ENCODE results near the gene ZNF280C. TPM values are rescaled to one million over a fixed set of nuclear protein-coding genes. Genes with fewer than 3 reads are reported as not detected.
A peak's percentile ranks its signal among the peaks of the same experiment; 100 is the strongest.
"Not testable (repeated sequence)": the region's sequence is repeated elsewhere in the genome, so short reads cannot be mapped to it uniquely, and the experiment has no call there.

The ZNF280C gene
- total RNA-seq, 5 donors from 2014 or later (not counting 1 experiment from before 2014, with no cell fraction given) = 3.6 to 7.0 (median 4.5) TPM

- Mint-ChIP-seq H3K27me3 (peaks cover 0 to 19% of the 10 kb centered on the region in 2 donors), H3K4me3 (no peak overlapping the region), H3K4me1 (peaks cover 8 to 14% (median 11%) of the 10 kb centered on the region in 3 donors), H3K27ac (no peak overlapping the region), H3K9me3 (no peaks in the 10 kb centered on the region), H3K36me3 (peaks cover 13% of the 10 kb centered on the region)
- Histone ChIP-seq H3K36me3 (ENCODE audit: control insufficient read depth in 2 of 2, extremely low read depth in 1 of 2, insufficient read depth in 1 of 2, low read length in 1 of 2) (peaks cover 0 to 2% of the 10 kb centered on the region in 2 donors), H3K4me1 (ENCODE audit: control insufficient read depth in 1 of 2, extremely low read depth in 1 of 2, insufficient read depth in 2 of 2, low read length in 2 of 2) (no peaks in the 10 kb centered on the region), H3K27ac (ENCODE audit: low read length) (no peak overlapping the region), H3K4me3 (ENCODE audit: control insufficient read depth in 1 of 2, extremely low read depth in 1 of 2, low read length in 1 of 2) (no peak overlapping the region), H3K27me3 (replicated peaks in 1 of 2; ENCODE audit: control insufficient read depth in 2 of 2, extremely low read depth in 1 of 2, insufficient read depth in 2 of 2, low read length in 1 of 2) (no peaks in the 10 kb centered on the region), H3K9me3 (no peaks in the 10 kb centered on the region)
- CTCF ChIA-PET = interaction anchor here in 1 of 2 donors (0.6 kb wide), 2 partner anchors 339 to 665 kb away, joined by 4 read pairs; no protein-coding TSS in a partner anchor
- DNase-seq = no peak
- POLR2A ChIA-PET = interaction anchor here (0.6 kb wide), 2 partner anchors 133 to 159 kb away, joined by 3 to 5 read pairs; no protein-coding TSS in a partner anchor
- no peak for ATAC-seq (replicated peaks in 1 of 4)
- WGBS (ENCODE audit: insufficient coverage) = no CpG with 5 or more reads among the region's 6 CpGs
Observed at GRCh38 chrX:130247996-130248395, 20.7 kb downstream of the ZNF280C start.

DNA sequence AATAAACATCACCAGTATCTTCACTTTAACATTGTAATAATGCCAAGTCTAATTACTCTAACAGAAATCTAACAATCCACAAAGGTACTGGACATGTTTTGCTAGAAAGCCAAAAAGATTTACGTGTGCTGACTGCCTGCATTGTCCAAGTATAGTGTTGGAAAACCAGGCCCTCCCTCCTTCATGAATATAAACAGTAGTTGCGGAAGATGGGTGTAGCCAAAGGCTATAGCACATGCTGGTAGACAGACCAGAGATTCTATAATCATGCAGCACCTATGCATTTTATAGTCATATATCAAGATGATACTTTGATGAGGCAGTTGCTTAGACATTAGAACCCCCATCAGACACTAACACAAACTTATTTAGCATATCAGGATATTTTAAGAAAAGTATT, 22.6 kb downstream of the ZNF280C start:
- no CpG with 5 or more reads among the region's 2 CpGs for WGBS (ENCODE audit: insufficient coverage)

DNA sequence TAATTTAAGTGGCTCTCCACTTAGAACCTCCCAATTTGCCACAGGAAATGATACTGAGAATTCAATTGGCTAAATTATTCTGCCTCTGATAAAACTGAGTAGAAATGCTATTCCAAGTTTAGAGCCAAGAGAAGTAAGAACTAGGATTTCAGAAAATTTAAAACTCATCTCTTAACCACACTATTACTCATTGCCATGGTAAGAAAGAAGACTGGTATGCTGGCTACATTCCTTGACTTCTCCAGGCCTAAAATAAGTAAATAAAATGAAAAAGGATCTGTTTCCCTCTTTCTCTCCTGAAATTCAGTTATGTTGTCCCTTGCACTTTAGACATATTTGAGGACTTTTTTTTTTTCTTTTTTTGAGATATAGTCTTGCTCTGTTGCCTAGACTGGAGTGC, 23.3 kb downstream of the ZNF280C start:
- no peaks in the 10 kb centered on the region for H3K9me3 ChIP-seq
- peaks cover 0 to 10% of the 10 kb centered on the region in 2 donors for H3K36me3 ChIP-seq (ENCODE audit: control insufficient read depth in 2 of 2, extremely low read depth in 1 of 2, insufficient read depth in 1 of 2, low read length in 1 of 2)
- Mint-ChIP-seq H3K27me3 (peaks cover 0 to 19% of the 10 kb centered on the region in 2 donors), H3K4me3 (no peak overlapping the region), H3K9me3 (no peaks in the 10 kb centered on the region), H3K36me3 (peaks cover 6% of the 10 kb centered on the region), H3K27ac (no peak overlapping the region), H3K4me1 (peaks cover 7 to 10% (median 9%) of the 10 kb centered on the region in 3 donors)
- CTCF ChIA-PET = no interaction called here
- H3K4me3 ChIP-seq (ENCODE audit: control insufficient read depth in 1 of 2, extremely low read depth in 1 of 2, low read length in 1 of 2) = no peak overlapping the region
- no peak for ATAC-seq (replicated peaks in 1 of 4)
- POLR2A ChIA-PET = no interaction called here
- H3K27ac ChIP-seq (ENCODE audit: low read length) = no peak overlapping the region
- H3K4me1 ChIP-seq (ENCODE audit: control insufficient read depth in 1 of 2, extremely low read depth in 1 of 2, insufficient read depth in 2 of 2, low read length in 2 of 2) = no peaks in the 10 kb centered on the region
- DNase-seq = no peak
- no peaks in the 10 kb centered on the region for H3K27me3 ChIP-seq (replicated peaks in 1 of 2; ENCODE audit: control insufficient read depth in 2 of 2, extremely low read depth in 1 of 2, insufficient read depth in 2 of 2, low read length in 1 of 2)

More for the DNA sequence above, 22.6 kb downstream of the ZNF280C start:
- H3K4me3 ChIP-seq (ENCODE audit: control insufficient read depth in 1 of 2, extremely low read depth in 1 of 2, low read length in 1 of 2) = no peak overlapping the region
- ChIA-PET CTCF (no interaction called here), POLR2A (no interaction called here)
- Mint-ChIP-seq H3K27ac (no peak overlapping the region), H3K4me1 (peaks cover 8 to 11% (median 10%) of the 10 kb centered on the region in 3 donors), H3K9me3 (no peaks in the 10 kb centered on the region), H3K4me3 (no peak overlapping the region), H3K36me3 (peaks cover 7% of the 10 kb centered on the region), H3K27me3 (peaks cover 0 to 19% of the 10 kb centered on the region in 2 donors)
- DNase-seq = no peak
- H3K27ac ChIP-seq (ENCODE audit: low read length) = no peak overlapping the region
- H3K27me3 ChIP-seq (replicated peaks in 1 of 2; ENCODE audit: control insufficient read depth in 2 of 2, extremely low read depth in 1 of 2, insufficient read depth in 2 of 2, low read length in 1 of 2) = no peaks in the 10 kb centered on the region
- ATAC-seq (replicated peaks in 1 of 4) = no peak
- no peaks in the 10 kb centered on the region for H3K4me1 ChIP-seq (ENCODE audit: control insufficient read depth in 1 of 2, extremely low read depth in 1 of 2, insufficient read depth in 2 of 2, low read length in 2 of 2)
- H3K36me3 ChIP-seq (ENCODE audit: control insufficient read depth in 2 of 2, extremely low read depth in 1 of 2, insufficient read depth in 1 of 2, low read length in 1 of 2) = peaks cover 0 to 10% of the 10 kb centered on the region in 2 donors
- H3K9me3 ChIP-seq = no peaks in the 10 kb centered on the region

DNA sequence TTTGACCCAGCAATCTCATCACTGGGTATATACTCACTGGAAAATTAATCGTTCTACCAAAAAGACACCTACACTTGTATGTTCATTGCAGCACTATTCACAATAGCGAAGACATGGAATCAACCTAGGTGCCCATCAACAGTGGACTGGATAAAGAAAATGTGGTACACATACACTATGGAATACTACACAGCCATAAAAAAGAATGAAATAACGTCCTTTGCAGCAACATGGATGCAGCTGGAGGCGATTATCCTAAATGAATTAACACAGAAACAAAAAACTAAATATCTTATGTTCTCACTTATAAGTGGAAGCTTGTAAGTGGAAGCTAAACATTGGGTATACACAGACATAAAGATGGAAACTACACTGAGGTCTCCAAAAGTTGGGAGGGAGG, 37.5 kb downstream of the ZNF280C start:
- ATAC-seq (replicated peaks in 1 of 4); H3K27me3 ChIP-seq (replicated peaks in 1 of 2; ENCODE audit: control insufficient read depth in 2 of 2, extremely low read depth in 1 of 2, insufficient read depth in 2 of 2, low read length in 1 of 2); H3K27ac Mint-ChIP-seq; POLR2A ChIA-PET; H3K9me3 ChIP-seq; H3K9me3 Mint-ChIP-seq; H3K27me3 Mint-ChIP-seq; CTCF ChIA-PET; H3K4me3 ChIP-seq (ENCODE audit: control insufficient read depth in 1 of 2, extremely low read depth in 1 of 2, low read length in 1 of 2); H3K4me1 ChIP-seq (ENCODE audit: control insufficient read depth in 1 of 2, extremely low read depth in 1 of 2, insufficient read depth in 2 of 2, low read length in 2 of 2); H3K36me3 ChIP-seq (ENCODE audit: control insufficient read depth in 2 of 2, extremely low read depth in 1 of 2, insufficient read depth in 1 of 2, low read length in 1 of 2); H3K27ac ChIP-seq (ENCODE audit: low read length); H3K4me3 Mint-ChIP-seq; DNase-seq; H3K4me1 Mint-ChIP-seq: not testable (repeated sequence)
- H3K36me3 Mint-ChIP-seq = peaks cover 37% of the 10 kb centered on the region
- WGBS (ENCODE audit: insufficient coverage) = no CpG with 5 or more reads among the region's 4 CpGs

- Mint-ChIP-seq H3K9me3 (no peaks in the 10 kb centered on the region), H3K36me3 (peaks cover 28% of the 10 kb centered on the region), H3K27me3 (no peaks in the 10 kb centered on the region), H3K4me1 (no peaks in the 10 kb centered on the region), H3K27ac (no peak overlapping the region), H3K4me3 (no peak overlapping the region)
- H3K4me1 ChIP-seq (ENCODE audit: control insufficient read depth in 1 of 2, extremely low read depth in 1 of 2, insufficient read depth in 2 of 2, low read length in 2 of 2) = no peaks in the 10 kb centered on the region
- no peak overlapping the region for H3K4me3 ChIP-seq (ENCODE audit: control insufficient read depth in 1 of 2, extremely low read depth in 1 of 2, low read length in 1 of 2)
- CTCF ChIA-PET = no interaction called here
- POLR2A ChIA-PET = no interaction called here
- H3K9me3 ChIP-seq = no peaks in the 10 kb centered on the region
- H3K27ac ChIP-seq (ENCODE audit: low read length) = no peak overlapping the region
- no CpG with 5 or more reads among the region's 2 CpGs for WGBS (ENCODE audit: insufficient coverage)
- no peaks in the 10 kb centered on the region for H3K36me3 ChIP-seq (ENCODE audit: control insufficient read depth in 2 of 2, extremely low read depth in 1 of 2, insufficient read depth in 1 of 2, low read length in 1 of 2)
- ATAC-seq (replicated peaks in 1 of 4) = no peak
- DNase-seq = no peak
- no peaks in the 10 kb centered on the region for H3K27me3 ChIP-seq (replicated peaks in 1 of 2; ENCODE audit: control insufficient read depth in 2 of 2, extremely low read depth in 1 of 2, insufficient read depth in 2 of 2, low read length in 1 of 2)
Observed at GRCh38 chrX:130228871-130229270, 39.8 kb downstream of the ZNF280C start.

- no peak for ATAC-seq (replicated peaks in 1 of 4)
- ChIA-PET POLR2A (no interaction called here), CTCF (no interaction called here)
- WGBS (ENCODE audit: insufficient coverage) = no CpG with 5 or more reads among the region's 2 CpGs
- no peak overlapping the region for H3K27ac ChIP-seq (ENCODE audit: low read length)
- H3K9me3 ChIP-seq = no peaks in the 10 kb centered on the region
- peaks cover 14% of the 10 kb centered on the region for H3K36me3 Mint-ChIP-seq
- H3K27ac Mint-ChIP-seq = no peak overlapping the region
- no peaks in the 10 kb centered on the region for H3K36me3 ChIP-seq (ENCODE audit: control insufficient read depth in 2 of 2, extremely low read depth in 1 of 2, insufficient read depth in 1 of 2, low read length in 1 of 2)
- no peaks in the 10 kb centered on the region for H3K9me3 Mint-ChIP-seq
- H3K27me3 ChIP-seq (replicated peaks in 1 of 2; ENCODE audit: control insufficient read depth in 2 of 2, extremely low read depth in 1 of 2, insufficient read depth in 2 of 2, low read length in 1 of 2) = no peaks in the 10 kb centered on the region
- H3K27me3 Mint-ChIP-seq = no peaks in the 10 kb centered on the region
- DNase-seq = no peak
- no peak overlapping the region for H3K4me3 Mint-ChIP-seq
- no peaks in the 10 kb centered on the region for H3K4me1 ChIP-seq (ENCODE audit: control insufficient read depth in 1 of 2, extremely low read depth in 1 of 2, insufficient read depth in 2 of 2, low read length in 2 of 2)
- no peak overlapping the region for H3K4me3 ChIP-seq (ENCODE audit: control insufficient read depth in 1 of 2, extremely low read depth in 1 of 2, low read length in 1 of 2)
- peaks cover 0 to 2% (median 0%) of the 10 kb centered on the region in 3 donors for H3K4me1 Mint-ChIP-seq
Observed at GRCh38 chrX:130224810-130225209, 43.9 kb downstream of the ZNF280C start.

DNA sequence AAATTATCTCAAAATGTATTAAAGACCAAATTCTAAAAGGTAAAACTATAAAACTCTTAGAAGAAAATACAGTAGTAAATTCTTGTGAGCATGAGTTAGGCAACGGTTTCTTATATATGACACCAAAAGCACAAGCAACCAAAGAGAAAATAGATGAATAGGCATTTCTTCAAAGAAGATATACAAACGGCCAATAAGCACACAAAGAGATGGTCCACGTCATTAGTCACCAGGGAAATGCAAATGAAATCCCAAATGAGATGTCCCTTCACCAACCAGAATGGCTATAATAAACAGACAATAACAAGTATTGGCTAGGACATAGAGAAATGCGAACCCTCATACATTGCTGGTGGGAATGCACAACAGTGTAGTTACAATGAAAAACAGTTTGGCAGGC, 52.4 kb downstream of the ZNF280C start:
- CTCF ChIA-PET = interaction anchor here in 1 of 2 donors (0.6 kb wide), 1 partner anchor 135 kb away, joined by 4 read pairs; no protein-coding TSS in a partner anchor

More for the DNA sequence above, 52.4 kb downstream of the ZNF280C start:
- POLR2A ChIA-PET = no interaction called here
- Mint-ChIP-seq H3K4me1 (peaks cover 0 to 12% (median 1%) of the 10 kb centered on the region in 3 donors), H3K4me3 (no peak overlapping the region), H3K9me3 (no peaks in the 10 kb centered on the region), H3K27me3 (peaks cover 0 to 5% of the 10 kb centered on the region in 2 donors), H3K36me3 (peaks cover 31% of the 10 kb centered on the region), H3K27ac (no peak overlapping the region)
- Histone ChIP-seq H3K27ac (ENCODE audit: low read length) (no peak overlapping the region), H3K9me3 (no peaks in the 10 kb centered on the region), H3K36me3 (ENCODE audit: control insufficient read depth in 2 of 2, extremely low read depth in 1 of 2, insufficient read depth in 1 of 2, low read length in 1 of 2) (peaks cover 0 to 8% of the 10 kb centered on the region in 2 donors), H3K27me3 (replicated peaks in 1 of 2; ENCODE audit: control insufficient read depth in 2 of 2, extremely low read depth in 1 of 2, insufficient read depth in 2 of 2, low read length in 1 of 2) (no peaks in the 10 kb centered on the region), H3K4me1 (ENCODE audit: control insufficient read depth in 1 of 2, extremely low read depth in 1 of 2, insufficient read depth in 2 of 2, low read length in 2 of 2) (no peaks in the 10 kb centered on the region), H3K4me3 (ENCODE audit: control insufficient read depth in 1 of 2, extremely low read depth in 1 of 2, low read length in 1 of 2) (no peak overlapping the region)
- DNase-seq (peak in 1 of 35 experiments; percentile 2), ATAC-seq (replicated peaks in 1 of 4) (no peak)
- no CpG with 5 or more reads among the region's 4 CpGs for WGBS (ENCODE audit: insufficient coverage)

All from T-cell (primary cell).